Heart right ventricle (tissue), 16 donors: ENCODE measurements around the gene DNM3. TPM values are rescaled to one million over a fixed set of nuclear protein-coding genes. Genes with fewer than 3 reads are reported as not detected.

Experiments used
- ATAC-seq, 8 donors: fragments of 200-7000 bp; cut with Tn5 transposase; one replicate each; pipeline ENCODE4 v1.9.1; 2020; ENCODE audit warnings: mild to moderate bottlenecking in 8 of 8, moderate library complexity in 8 of 8, moderate number of reproducible peaks in 1 of 8
- DNase-seq, 2 donors: peaks; one replicate each; pipeline ENCODE4 v3.0.0-alpha.2; 2020
- H3K27ac ChIP-seq, 10 donors: fragments of 200-600 bp; sonication (generic) in 2 of 10; one replicate each; pipeline versions ENCODE4 v1.5.0 to v1.8.0; 2020 to 2022; ENCODE audit warnings: mild to moderate bottlenecking in 3 of 10
- H3K27me3 ChIP-seq, 7 donors: fragments of 200-600 bp; one replicate each; pipeline ENCODE4 v1.8.0; 2021 to 2022; ENCODE audit warnings: mild to moderate bottlenecking in 2 of 7
- H3K36me3 ChIP-seq, 9 donors: fragments of 200-600 bp; sonication (generic) in 1 of 9; one replicate each; pipeline versions ENCODE4 v1.5.0 to v1.8.0; 2020 to 2022; ENCODE audit warnings: mild to moderate bottlenecking in 2 of 9
- H3K4me1 ChIP-seq, 9 donors: fragments of 200-600 bp; sonication (generic) in 1 of 9; one replicate each; pipeline versions ENCODE4 v1.5.0 to v1.8.0; 2020 to 2022; ENCODE audit warnings: mild to moderate bottlenecking in 4 of 9
- H3K4me3 ChIP-seq, 10 donors: fragments of 200-600 bp; sonication (generic) in 2 of 10; one replicate each; pipeline versions ENCODE4 v1.5.0 to v1.8.0; 2020 to 2022; ENCODE audit warnings: mild to moderate bottlenecking in 7 of 10, moderate library complexity in 2 of 10
- H3K9me3 ChIP-seq, 11 donors: fragments of 200-600 bp in 10 of 11; sonication (generic) in 2 of 11; one replicate each; pipeline versions ENCODE4 v1.5.0 to v1.8.0; 2013 to 2022; ENCODE audit warnings: mild to moderate bottlenecking in 2 of 11, control low read depth in 1 of 11, moderate library complexity in 1 of 11
- CTCF ChIP-seq, 9 donors: fragments of 200-600 bp; sonication (generic) in 2 of 9; IDR thresholded peaks; one replicate each; pipeline versions ENCODE4 v1.5.0 to v1.8.0; 2021 to 2022; ENCODE audit warnings: antibody characterized with exemption in 9 of 9, mild to moderate bottlenecking in 5 of 9, moderate library complexity in 1 of 9
- WGBS, 2 donors: extraction: QIAGEN DNeasy Blood & Tissue Kit; methylation state at CpG; one replicate each; pipeline ENCODE4 v1.1.7; 2013; ENCODE audit warnings: inconsistent platforms in 1 of 2; 5-methylcytosine and 5-hydroxymethylcytosine counted together
- intact Hi-C, 10 donors: fragments of 100-400 bp; cut with DNase I; formaldehyde crosslinking; loops; one replicate each; pipeline versions ENCODE4 v1.11.1 to v1.14.2; 2022
- polyA plus RNA-seq, 2 donors: library from polyadenylated mRNA; stranded (reverse); fragments of 200-250 nt; gene quantifications; one replicate each; pipeline ENCODE4 v1.2.3, GENCODE V29; 2013
- total RNA-seq, 10 donors: library from RNA; stranded (reverse); fragmentation: NEBNext Ultra II Directional in 3 of 10; extraction: Animal tissue kit (Norgen Biotek cat#: 25700) in 3 of 10; gene quantifications; one replicate each; pipeline versions ENCODE4 v1.2.1 to v1.2.4, GENCODE V29; 2021 to 2023
- donor health status: Arrhythmogenic right ventricular cardiomyopathy.
- donor health status: ischemic (EF 13 %, LVEDD 7.1; RV severe dilation, severe dysfunction).
- donor health status: healthy with polysubstance abuse.
- donor health status: DM: no; HTN: yes; CAD: no.
- donor health status: DM: no; HTN: no; CAD: no.
- donor health status: ischemic (EF 25% LVEDD 6.9; RV normal size, moderate dysfunction).
- donor health status: ischemic (EF 25% LVEDD 5.7; RV mildly dilated, moderate dysfunction).
- donor health status: healthy.
- donor health status: DM: yes; HTN: yes; CAD: no.
- donor health status: Ischemic cardiomyopathy.
- donor health status: ischemic (EF 35%, LVEDD 5.7; RV mildly dilated, moderate dysfunction).
- donor health status: nonischemic (EF 11% LVEDD 7.7; RV severe dilation, severe dysfunction).
- donor health status: DM: yes; HTN: yes; CAD: no.
- donor health status: PGD.
- donor health status: ischemic (EF 29% LVEDD 5.4; RV normal size, mild dysfunction).
- donor health status: nonischemic (EF 23%, LVEDD 6.1; RV moderate dilation, normal function).

DNM3 gene
- total and polyA plus RNA-seq, 12 donors, result 0.77 to 2.8 (median 2.2) TPM

GRCh38 chr1:171988243-171988885 is 147.1 kb downstream of the DNM3 start:
- Histone ChIP-seq H3K27ac (no peak overlapping the region), H3K36me3 (peaks cover 0 to 14% (median 0%) of the 10 kb centered on the region in 9 donors), H3K27me3 (no peaks in the 10 kb centered on the region), H3K9me3 (no peaks in the 10 kb centered on the region), H3K4me3 (no peak overlapping the region), H3K4me1 (peaks cover 0 to 12% (median 0%) of the 10 kb centered on the region in 9 donors)
- no peak for TF ChIP-seq CTCF (IDR thresholded peaks at IDR 0.05)
- intact Hi-C loops, result loop anchor here in 6 of 10 donors (5.0 to 10.0 kb wide), 2 partner anchors 341 to 344 kb away; no protein-coding TSS in a partner anchor
- ATAC-seq, result no peak
- DNase-seq, result no peak
- 76 to 87% methylated on average over 1 of the region's 1 CpG for WGBS, 2 donors

GRCh38 chr1:171990371-171990770 is 149.1 kb downstream of the DNM3 start:
- no peaks in the 10 kb centered on the region for H3K4me1 ChIP-seq
- H3K4me3 ChIP-seq, result no peak overlapping the region
- no peak for DNase-seq
- H3K27ac ChIP-seq, result no peak overlapping the region
- H3K9me3 ChIP-seq, result no peaks in the 10 kb centered on the region
- intact Hi-C loops, result no loop called here
- TF ChIP-seq CTCF (IDR thresholded peaks at IDR 0.05), result no peak
- peaks cover 0 to 14% (median 0%) of the 10 kb centered on the region in 9 donors for H3K36me3 ChIP-seq
- H3K27me3 ChIP-seq, result no peaks in the 10 kb centered on the region
- no peak for ATAC-seq

GRCh38 chr1:171994293-171994692 is 153.0 kb downstream of the DNM3 start:
- DNase-seq, result no peak
- H3K36me3 ChIP-seq, result no peaks in the 10 kb centered on the region
- H3K4me1 ChIP-seq, result no peaks in the 10 kb centered on the region
- TF ChIP-seq CTCF (IDR thresholded peaks at IDR 0.05), result no peak
- no peak for ATAC-seq
- H3K27me3 ChIP-seq, result no peaks in the 10 kb centered on the region
- H3K27ac ChIP-seq, result no peak overlapping the region
- H3K4me3 ChIP-seq, result no peak overlapping the region
- intact Hi-C loops, result no loop called here
- no peaks in the 10 kb centered on the region for H3K9me3 ChIP-seq
- 83 to 93% methylated on average over 2 of the region's 2 CpGs for WGBS, 2 donors

GRCh38 chr1:171995573-171995972 is 154.3 kb downstream of the DNM3 start:
- DNase-seq (no peak), ATAC-seq (no peak)
- H3K9me3 ChIP-seq, result no peaks in the 10 kb centered on the region
- H3K4me1 ChIP-seq, result no peaks in the 10 kb centered on the region
- H3K27ac ChIP-seq, result no peak overlapping the region
- WGBS, 2 donors, result 90 to 92% methylated on average over 3 of the region's 3 CpGs
- no peak overlapping the region for H3K4me3 ChIP-seq
- no peaks in the 10 kb centered on the region for H3K27me3 ChIP-seq
- intact Hi-C loops, result no loop called here
- H3K36me3 ChIP-seq, result no peaks in the 10 kb centered on the region
- TF ChIP-seq CTCF (IDR thresholded peaks at IDR 0.05), result no peak
